Stimulated activated CD4-positive, alpha-beta T cell treated with anti-CD3 and anti-CD28 coated beads, Interleukin-15, amount 100 ng/mL, for 1 hour (primary cell): ENCODE data around the gene UNC5B.

Experiments
- DNase-seq, 2 donors: peaks; one replicate each; pipeline ENCODE4 v3.0.0-alpha.2; 2020; ENCODE audit warnings: low read depth in 1 of 2, low spot score in 1 of 2

The UNC5B gene

GRCh38 chr10:71338728-71339495 lies 126.5 kb downstream of the UNC5B start:
- no peak for DNase-seq

DNA sequence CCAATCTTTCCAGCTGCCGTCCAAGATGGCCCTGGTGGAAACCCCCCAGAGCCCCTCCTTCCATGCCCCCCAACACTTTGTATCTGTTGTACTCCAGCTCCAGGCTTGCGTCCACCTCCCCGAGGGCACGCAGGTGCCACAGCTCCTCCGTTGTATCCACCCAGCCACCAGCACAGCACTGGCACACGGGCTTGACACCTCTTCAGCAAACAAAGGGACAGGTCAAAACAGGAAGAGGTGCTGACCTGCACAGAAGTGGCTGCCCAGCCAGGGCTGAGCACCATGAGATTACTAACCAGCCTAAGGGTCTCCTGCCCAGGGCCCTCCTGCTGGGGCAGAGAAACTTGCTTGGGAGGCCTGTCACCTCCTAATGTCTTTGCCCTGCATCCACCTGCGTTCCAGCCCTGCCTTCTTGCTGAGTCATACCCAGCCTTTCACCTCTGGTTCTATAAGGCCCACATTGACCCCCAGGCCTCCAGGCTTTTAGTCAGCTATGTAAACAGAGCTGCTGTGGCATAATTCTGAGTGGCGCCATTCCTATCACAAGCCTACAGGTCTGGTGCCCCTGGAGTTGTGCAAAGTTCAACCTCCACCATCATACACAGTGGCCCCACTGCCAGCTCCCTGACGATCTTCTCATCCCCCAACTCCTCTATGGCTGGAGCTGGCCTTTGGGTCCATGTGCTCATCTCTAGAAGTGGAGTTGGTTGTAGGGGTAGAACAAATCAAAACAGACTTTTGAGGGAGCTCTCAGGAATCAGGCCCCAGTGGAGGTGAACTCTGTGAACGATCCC lies 127.6 kb downstream of the UNC5B start:
- DNase-seq = no peak

DNA sequence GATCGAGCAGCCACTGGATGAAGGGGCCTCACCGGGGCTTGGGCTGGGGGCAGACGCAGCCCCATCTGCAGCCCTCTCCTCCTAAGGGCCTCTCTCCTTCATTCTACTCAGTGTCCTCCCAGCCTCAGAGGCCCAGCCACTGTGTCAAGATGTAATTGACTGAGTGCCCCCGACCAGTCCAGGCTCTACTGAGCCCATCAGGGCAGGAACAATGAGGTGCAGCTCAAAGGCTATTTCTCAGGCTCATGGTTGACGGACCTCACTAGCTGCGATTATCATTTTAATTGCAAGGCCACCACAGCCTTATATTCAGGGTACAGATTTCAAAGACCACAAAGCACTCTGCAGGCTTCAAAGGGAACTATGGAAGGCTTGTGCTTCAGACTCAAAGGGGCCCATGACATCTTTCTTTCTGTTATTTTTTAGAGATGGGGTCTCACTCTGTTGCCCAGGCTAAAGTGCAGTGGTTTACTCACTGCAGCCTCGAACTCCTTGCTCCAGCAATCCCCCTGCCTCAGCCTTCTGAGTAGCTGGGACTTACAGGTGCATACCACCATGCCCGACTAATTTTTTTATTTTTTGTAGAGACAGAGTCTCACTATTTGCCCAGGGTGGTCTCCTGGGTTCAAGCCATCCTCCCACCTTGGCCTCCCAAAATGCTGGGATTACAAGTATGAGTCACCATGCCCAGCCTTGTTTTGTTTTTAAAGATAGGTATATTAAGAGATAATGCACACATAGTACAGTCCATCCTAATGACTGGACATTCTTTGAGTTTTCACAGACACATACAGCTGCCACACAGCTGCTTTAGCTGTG lies 130.4 kb downstream of the UNC5B start:
- DNase-seq = no peak

GRCh38 chr10:71343392-71343773 lies 131.0 kb downstream of the UNC5B start:
- no peak for DNase-seq

- DNase-seq = no peak
Measured at GRCh38 chr10:71344154-71344925, 132.0 kb downstream of the UNC5B start.

- DNase-seq = no peak
Measured at GRCh38 chr10:71344993-71345480, 132.7 kb downstream of the UNC5B start.

DNA sequence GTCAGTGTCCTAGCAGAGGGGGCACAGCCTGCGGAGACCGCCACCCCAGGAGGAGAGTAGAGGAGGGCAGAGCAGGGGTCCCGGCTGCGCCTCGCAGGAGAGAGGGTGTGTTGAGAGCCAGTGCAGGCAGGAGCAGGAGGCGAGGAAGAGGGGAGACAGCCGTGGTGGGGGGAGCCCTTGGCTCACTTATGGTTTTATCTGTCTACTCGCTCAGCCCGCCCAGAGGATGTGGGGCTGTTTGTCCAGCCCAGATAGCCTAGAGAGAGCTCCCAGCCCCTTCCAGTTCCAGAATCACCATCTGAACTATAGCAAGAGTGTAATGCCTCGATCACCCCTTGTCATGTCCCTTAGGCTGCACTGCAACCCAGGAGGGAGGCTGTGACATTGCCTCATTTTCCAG lies 133.3 kb downstream of the UNC5B start:
- DNase-seq = no peak

- no peak for DNase-seq
Measured at GRCh38 chr10:71346731-71347130, 134.4 kb downstream of the UNC5B start.

GRCh38 chr10:71347587-71348395 lies 135.4 kb downstream of the UNC5B start:
- no peak for DNase-seq

GRCh38 chr10:71348850-71349249 lies 136.5 kb downstream of the UNC5B start:
- no peak for DNase-seq

GRCh38 chr10:71349406-71349805 lies 137.0 kb downstream of the UNC5B start:
- DNase-seq = no peak

DNA sequence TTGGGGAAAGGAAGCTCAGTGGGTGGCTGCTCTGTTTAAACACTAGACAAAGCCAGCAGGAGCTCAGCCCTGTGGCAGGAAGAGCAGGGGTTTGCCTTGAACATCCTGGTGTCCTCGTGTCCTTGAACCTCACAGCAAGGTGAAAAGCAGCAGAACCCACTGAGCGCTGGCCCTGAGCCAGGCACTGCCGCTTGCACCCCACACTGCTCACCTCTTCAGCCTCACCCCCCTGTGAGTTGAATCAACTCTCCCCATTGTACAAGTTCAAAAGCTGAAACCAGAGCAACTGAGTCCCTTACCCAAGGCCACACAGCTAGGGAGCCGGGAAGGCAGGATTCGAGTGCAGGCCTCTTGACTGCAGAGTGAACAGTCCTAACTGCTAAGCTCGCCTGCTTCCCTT lies 138.7 kb downstream of the UNC5B start:
- DNase-seq = no peak

- DNase-seq = no peak
Measured at GRCh38 chr10:71351628-71352319, 139.4 kb downstream of the UNC5B start.
